CD14-positive monocyte (primary cell): ENCODE results near the gene ECHDC3. TPM values are rescaled to one million over a fixed set of nuclear protein-coding genes. Genes with fewer than 3 reads are reported as not detected.
"Not testable (repeated sequence)": the region's sequence is repeated elsewhere in the genome, so short reads cannot be mapped to it uniquely, and the experiment has no call there.

ENCODE experiments used
- DNase-seq, 3 donors: peaks; one replicate each; pipeline ENCODE4 v3.0.0-alpha.2; 2011 to 2022
- H2AFZ ChIP-seq: 2 replicates; pipeline ENCODE4 v1.6.0; 2012; ENCODE audit warnings: mild to moderate bottlenecking, low read depth, low read length, inconsistent platforms; ENCODE audit not compliant: insufficient read depth, poor library complexity, severe bottlenecking
- H3K27ac ChIP-seq, 2 donors: 1 replicate in 1 of 2; 2 replicates in 1 of 2; pipeline ENCODE4 v1.5.1; 2012 to 2013; ENCODE audit warnings: low read length in 2 of 2, control low read depth in 1 of 2, inconsistent platforms in 1 of 2, low read depth in 1 of 2, mild to moderate bottlenecking in 1 of 2
- H3K27me3 ChIP-seq, 2 donors: one replicate each; pipeline versions ENCODE4 v1.6.0 to v1.6.1; 2011 to 2013; ENCODE audit warnings: low read length in 2 of 2; ENCODE audit not compliant: control insufficient read depth in 2 of 2, insufficient read depth in 2 of 2
- H3K36me3 ChIP-seq, 2 donors: replicated peaks in 1 of 2; 1 replicate in 1 of 2; 2 replicates in 1 of 2; pipeline versions ENCODE4 v1.5.1 to v1.6.1; 2012 to 2013; ENCODE audit warnings: low read length in 2 of 2, control low read depth in 1 of 2, inconsistent platforms in 1 of 2, mild to moderate bottlenecking in 1 of 2; ENCODE audit not compliant: insufficient read depth in 2 of 2, control insufficient read depth in 1 of 2
- H3K4me1 ChIP-seq, 2 donors: 1 replicate in 1 of 2; 2 replicates in 1 of 2; pipeline versions ENCODE4 v1.5.1 to v1.6.1; 2012 to 2013; ENCODE audit warnings: low read length in 2 of 2, control low read depth in 1 of 2, inconsistent platforms in 1 of 2, mild to moderate bottlenecking in 1 of 2, moderate library complexity in 1 of 2; ENCODE audit not compliant: insufficient read depth in 2 of 2, control insufficient read depth in 1 of 2
- H3K4me2 ChIP-seq: replicated peaks from 2 replicates; pipeline ENCODE3; 2012; ENCODE audit warnings: low read length, moderate library complexity, mild to moderate bottlenecking; ENCODE audit not compliant: poor library complexity, severe bottlenecking; ENCODE audit errors: extremely low read depth
- H3K4me3 ChIP-seq, 3 experiments: fragments of 200-600 bp in 1 of 3; sonication (generic) in 1 of 3; replicated peaks in 1 of 3; 1 replicate in 2 of 3; 2 replicates in 1 of 3; pipeline ENCODE4 v1.5.1; 2011 to 2013; ENCODE audit warnings: low read length in 3 of 3, mild to moderate bottlenecking in 3 of 3, control low read depth in 2 of 3, low read depth in 2 of 3, inconsistent platforms in 1 of 3, moderate library complexity in 1 of 3
- H3K79me2 ChIP-seq: 2 replicates; pipeline ENCODE4 v1.6.0; 2012; ENCODE audit warnings: mild to moderate bottlenecking, control low read depth, inconsistent platforms, low read length, moderate library complexity; ENCODE audit not compliant: insufficient read depth
- H3K9ac ChIP-seq: 2 replicates; pipeline ENCODE4 v1.6.0; 2017; ENCODE audit warnings: low read length, mild to moderate bottlenecking; ENCODE audit not compliant: insufficient read depth, poor library complexity, severe bottlenecking
- H3K9me3 ChIP-seq, 2 donors: replicated peaks in 1 of 2; 1 replicate in 1 of 2; 2 replicates in 1 of 2; pipeline versions ENCODE4 v1.5.1 to v1.6.1; 2012 to 2013; ENCODE audit warnings: low read length in 2 of 2, control low read depth in 1 of 2; ENCODE audit not compliant: control insufficient read depth in 1 of 2, insufficient read depth in 1 of 2
- H4K20me1 ChIP-seq: 2 replicates; pipeline ENCODE4 v1.6.0; 2012; ENCODE audit warnings: mild to moderate bottlenecking, low read length, control low read depth, moderate library complexity; ENCODE audit not compliant: insufficient read depth
- H3K27ac Mint-ChIP-seq, 7 donors: one replicate each; pipeline ENCODE4 v1.8.0; 2020; ENCODE audit warnings: mild to moderate bottlenecking in 7 of 7, mixed read lengths in 7 of 7, moderate library complexity in 6 of 7, inconsistent platforms in 2 of 7
- H3K27me3 Mint-ChIP-seq, 3 donors: one replicate each; pipeline ENCODE4 v1.8.0; 2021 to 2022; ENCODE audit warnings: low read depth in 3 of 3, mild to moderate bottlenecking in 3 of 3, mixed read lengths in 3 of 3, moderate library complexity in 3 of 3, inconsistent platforms in 1 of 3
- H3K36me3 Mint-ChIP-seq, 2 donors: one replicate each; pipeline ENCODE4 v1.8.0; 2020; ENCODE audit warnings: mixed read lengths in 2 of 2, inconsistent platforms in 1 of 2, mild to moderate bottlenecking in 1 of 2
- H3K4me1 Mint-ChIP-seq: one replicate; pipeline ENCODE4 v1.8.0; 2020; ENCODE audit warnings: mild to moderate bottlenecking, mixed read lengths
- H3K4me3 Mint-ChIP-seq, 2 donors: one replicate each; pipeline ENCODE4 v1.8.0; 2020; ENCODE audit warnings: mild to moderate bottlenecking in 2 of 2, mixed read lengths in 2 of 2, moderate library complexity in 1 of 2
- H3K9me3 Mint-ChIP-seq, 7 donors: one replicate each; pipeline ENCODE4 v1.8.0; 2020 to 2022; ENCODE audit warnings: mixed read lengths in 7 of 7, mild to moderate bottlenecking in 6 of 7, moderate library complexity in 6 of 7, inconsistent platforms in 2 of 7
- WGBS: methylation state at CpG from one replicate; pipeline ENCODE4 v1.1.5; 2013; ENCODE audit warnings: missing lambda C conversion rate; ENCODE audit not compliant: insufficient coverage; 5-methylcytosine and 5-hydroxymethylcytosine counted together
- intact Hi-C, 2 donors: fragments of 100-400 bp; cut with micrococcal nuclease; formaldehyde crosslinking; loops; one replicate each; pipeline versions ENCODE4 v1.15.0 to v1.15.1; 2023
- polyA plus RNA-seq, 3 donors: library from polyadenylated mRNA; depleted of rRNA in 1 of 3; unstranded in 2 of 3; stranded (reverse) in 1 of 3; fragments of 300-500 nt in 2 of 3; fragments of >200 nt in 1 of 3; fragmentation: Illumina TruSeq in 2 of 3; gene quantifications; 1 replicate in 2 of 3; 2 replicates in 1 of 3; pipeline ENCODE4 v1.2.3, GENCODE V29; 2012 to 2021
- TF ChIP-seq, protein P1 (sequence below): fragments of 200-600 bp; IDR thresholded peaks from one replicate; pipeline ENCODE4 v1.8.0; 2022; ENCODE audit warnings: antibody characterized with exemption, mild to moderate bottlenecking

Gene ECHDC3
- polyA plus RNA-seq, 3 donors = 9.2 to 10.6 (median 9.4) TPM

DNA sequence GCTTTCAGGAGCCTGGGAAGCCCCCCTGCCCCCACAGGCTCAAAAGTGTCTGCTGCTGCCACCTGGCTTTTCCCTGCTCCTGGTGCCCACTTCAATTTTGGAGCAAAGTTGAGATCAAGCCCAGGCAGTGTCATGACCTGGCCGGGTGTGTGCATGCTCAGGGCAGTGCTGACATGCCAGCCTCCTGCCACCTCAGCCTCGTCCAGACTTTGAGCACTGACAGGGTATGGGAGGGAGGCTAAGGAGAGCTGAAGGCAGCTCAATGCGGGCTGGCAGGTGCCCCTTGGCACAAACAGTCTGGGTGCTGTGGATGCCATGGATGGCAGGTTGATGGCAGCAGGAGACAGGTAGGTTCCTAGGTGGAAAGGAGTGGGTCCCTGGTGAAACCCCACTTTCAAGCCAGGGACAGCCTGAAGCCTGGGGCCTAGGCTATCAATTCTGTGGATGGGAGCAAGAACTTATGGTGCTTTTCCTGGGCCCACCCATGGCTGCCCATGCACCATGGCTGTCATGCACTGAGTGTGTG lies 12.3 kb upstream of the ECHDC3 start:
- DNase-seq = no peak
- Histone ChIP-seq H3K9me3 (peaks cover 0 to 24% of the 10 kb centered on the region in 2 donors), H3K27me3 (no peaks in the 10 kb centered on the region), H3K4me1 (no peaks in the 10 kb centered on the region), H2AFZ (no peak overlapping the region), H3K4me2 (no peak overlapping the region), H3K4me3 (no peak overlapping the region), H3K27ac (no peak overlapping the region), H3K36me3 (no peaks in the 10 kb centered on the region), H4K20me1 (no peaks in the 10 kb centered on the region), H3K79me2 (no peaks in the 10 kb centered on the region), H3K9ac (no peak overlapping the region)
- Mint-ChIP-seq H3K36me3 (no peaks in the 10 kb centered on the region), H3K27me3 (peaks cover 0 to 4% (median 1%) of the 10 kb centered on the region in 3 donors), H3K27ac (no peak overlapping the region), H3K9me3 (peaks cover 8 to 21% (median 13%) of the 10 kb centered on the region in 7 donors), H3K4me1 (peaks cover 2% of the 10 kb centered on the region), H3K4me3 (no peak overlapping the region)
- TF ChIP-seq, protein P1, sequence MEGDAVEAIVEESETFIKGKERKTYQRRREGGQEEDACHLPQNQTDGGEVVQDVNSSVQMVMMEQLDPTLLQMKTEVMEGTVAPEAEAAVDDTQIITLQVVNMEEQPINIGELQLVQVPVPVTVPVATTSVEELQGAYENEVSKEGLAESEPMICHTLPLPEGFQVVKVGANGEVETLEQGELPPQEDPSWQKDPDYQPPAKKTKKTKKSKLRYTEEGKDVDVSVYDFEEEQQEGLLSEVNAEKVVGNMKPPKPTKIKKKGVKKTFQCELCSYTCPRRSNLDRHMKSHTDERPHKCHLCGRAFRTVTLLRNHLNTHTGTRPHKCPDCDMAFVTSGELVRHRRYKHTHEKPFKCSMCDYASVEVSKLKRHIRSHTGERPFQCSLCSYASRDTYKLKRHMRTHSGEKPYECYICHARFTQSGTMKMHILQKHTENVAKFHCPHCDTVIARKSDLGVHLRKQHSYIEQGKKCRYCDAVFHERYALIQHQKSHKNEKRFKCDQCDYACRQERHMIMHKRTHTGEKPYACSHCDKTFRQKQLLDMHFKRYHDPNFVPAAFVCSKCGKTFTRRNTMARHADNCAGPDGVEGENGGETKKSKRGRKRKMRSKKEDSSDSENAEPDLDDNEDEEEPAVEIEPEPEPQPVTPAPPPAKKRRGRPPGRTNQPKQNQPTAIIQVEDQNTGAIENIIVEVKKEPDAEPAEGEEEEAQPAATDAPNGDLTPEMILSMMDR = no peak
- 93% methylated on average over 3 of the region's 3 CpGs for WGBS
- intact Hi-C loops = loop anchor here (5.0 kb wide), 1 partner anchor 213 kb away; no protein-coding TSS in a partner anchor

DNA sequence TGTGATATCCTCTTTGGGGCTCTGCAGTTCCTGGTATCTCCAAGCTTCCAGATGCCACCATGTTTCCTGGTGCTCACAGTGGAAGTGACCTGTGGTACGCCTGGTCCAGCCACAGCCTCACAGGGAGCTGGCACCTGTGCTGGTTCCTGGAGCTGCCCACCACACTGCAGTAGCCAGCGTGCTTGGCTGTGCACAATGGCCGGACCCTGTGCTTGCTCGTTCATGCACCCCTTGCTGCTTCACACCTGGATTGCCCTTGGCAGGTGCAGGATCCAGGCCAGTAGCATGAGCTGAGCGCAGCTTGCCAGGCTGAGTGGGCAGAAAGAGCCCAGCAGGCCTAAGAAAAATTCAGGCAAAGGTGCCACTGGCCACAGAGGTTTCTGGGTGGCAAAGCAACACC lies 11.4 kb upstream of the ECHDC3 start:
- Mint-ChIP-seq H3K27me3 (peaks cover 0 to 2% (median 1%) of the 10 kb centered on the region in 3 donors), H3K27ac (no peak overlapping the region), H3K4me3 (no peak overlapping the region), H3K4me1 (no peaks in the 10 kb centered on the region), H3K36me3 (no peaks in the 10 kb centered on the region), H3K9me3 (peaks cover 8 to 21% (median 13%) of the 10 kb centered on the region in 7 donors)
- H3K79me2 ChIP-seq = no peaks in the 10 kb centered on the region
- TF ChIP-seq, protein P1 = no peak
- intact Hi-C loops = no loop called here
- DNase-seq = no peak
- 94% methylated on average over 5 of the region's 5 CpGs for WGBS
- H3K36me3 ChIP-seq = no peaks in the 10 kb centered on the region
- H3K27me3 ChIP-seq = no peaks in the 10 kb centered on the region
- H3K4me2 ChIP-seq = no peak overlapping the region
- H4K20me1 ChIP-seq = no peaks in the 10 kb centered on the region
- no peak overlapping the region for H2AFZ ChIP-seq
- no peak overlapping the region for H3K9ac ChIP-seq
- H3K4me1 ChIP-seq = no peaks in the 10 kb centered on the region
- no peak overlapping the region for H3K4me3 ChIP-seq
- peaks cover 0 to 24% of the 10 kb centered on the region in 2 donors for H3K9me3 ChIP-seq
- no peak overlapping the region for H3K27ac ChIP-seq

DNA sequence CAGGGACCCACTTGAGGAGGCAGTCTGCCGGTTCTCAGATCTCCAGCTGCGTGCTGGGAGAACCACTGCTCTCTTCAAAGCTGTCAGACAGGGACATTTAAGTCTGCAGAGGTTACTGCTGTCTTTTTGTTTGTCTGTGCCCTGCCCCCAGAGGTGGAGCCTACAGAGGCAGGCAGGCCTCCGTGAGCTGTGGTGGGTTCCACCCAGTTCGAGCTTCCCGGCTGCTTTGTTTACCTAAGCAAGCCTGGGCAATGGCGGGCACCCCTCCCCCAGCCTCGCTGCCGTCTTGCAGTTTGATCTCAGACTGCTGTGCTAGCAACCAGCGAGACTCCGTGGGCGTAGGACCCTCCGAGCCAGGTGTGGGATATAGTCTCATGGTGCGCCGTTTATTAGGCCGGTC lies 5.4 kb upstream of the ECHDC3 start:
- not testable (repeated sequence) for H3K36me3 Mint-ChIP-seq, DNase-seq, H3K4me3 Mint-ChIP-seq

More for the DNA sequence above, 5.4 kb upstream of the ECHDC3 start:
- H3K9me3 Mint-ChIP-seq, H4K20me1 ChIP-seq, H3K9me3 ChIP-seq, H3K79me2 ChIP-seq, H3K27me3 ChIP-seq, H3K36me3 ChIP-seq, H3K4me3 ChIP-seq, H3K4me2 ChIP-seq, H3K4me1 ChIP-seq, H2AFZ ChIP-seq, intact Hi-C loops, H3K4me1 Mint-ChIP-seq, H3K9ac ChIP-seq, H3K27ac Mint-ChIP-seq, H3K27ac ChIP-seq: not testable (repeated sequence)
- H3K27me3 Mint-ChIP-seq = peaks cover 2 to 14% (median 9%) of the 10 kb centered on the region in 3 donors
- WGBS = no CpG with 5 or more reads among the region's 15 CpGs
